Measurements from ENCODE around the gene MME. TPM values are rescaled to one million over a fixed set of nuclear protein-coding genes. Genes with fewer than 3 reads are reported as not detected.

MME gene
- total RNA-seq, 1 donor = 479 TPM

DNA sequence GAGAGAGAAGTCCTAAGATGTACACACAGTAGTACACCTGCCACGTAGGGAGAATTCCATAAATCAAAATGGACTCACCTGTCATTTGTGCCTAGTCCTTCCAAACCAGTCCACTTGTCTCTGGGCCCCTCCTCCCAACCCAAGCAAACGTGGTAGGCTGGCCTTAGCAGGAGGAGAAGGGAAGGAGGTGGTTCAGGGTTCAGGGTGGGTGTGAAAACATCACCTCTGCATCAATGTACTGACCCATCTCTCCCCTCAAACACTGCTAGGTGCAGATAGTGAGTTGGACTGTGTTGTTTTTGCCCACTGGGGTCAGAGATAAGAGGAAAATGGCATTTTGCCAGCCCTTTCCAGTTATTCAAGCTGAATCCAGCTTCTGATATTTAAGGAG lies 99.3 kb downstream of the MME start:
- no peak for DNase-seq (ENCODE audit: low read depth)
- TF ChIP-seq, protein P1, sequence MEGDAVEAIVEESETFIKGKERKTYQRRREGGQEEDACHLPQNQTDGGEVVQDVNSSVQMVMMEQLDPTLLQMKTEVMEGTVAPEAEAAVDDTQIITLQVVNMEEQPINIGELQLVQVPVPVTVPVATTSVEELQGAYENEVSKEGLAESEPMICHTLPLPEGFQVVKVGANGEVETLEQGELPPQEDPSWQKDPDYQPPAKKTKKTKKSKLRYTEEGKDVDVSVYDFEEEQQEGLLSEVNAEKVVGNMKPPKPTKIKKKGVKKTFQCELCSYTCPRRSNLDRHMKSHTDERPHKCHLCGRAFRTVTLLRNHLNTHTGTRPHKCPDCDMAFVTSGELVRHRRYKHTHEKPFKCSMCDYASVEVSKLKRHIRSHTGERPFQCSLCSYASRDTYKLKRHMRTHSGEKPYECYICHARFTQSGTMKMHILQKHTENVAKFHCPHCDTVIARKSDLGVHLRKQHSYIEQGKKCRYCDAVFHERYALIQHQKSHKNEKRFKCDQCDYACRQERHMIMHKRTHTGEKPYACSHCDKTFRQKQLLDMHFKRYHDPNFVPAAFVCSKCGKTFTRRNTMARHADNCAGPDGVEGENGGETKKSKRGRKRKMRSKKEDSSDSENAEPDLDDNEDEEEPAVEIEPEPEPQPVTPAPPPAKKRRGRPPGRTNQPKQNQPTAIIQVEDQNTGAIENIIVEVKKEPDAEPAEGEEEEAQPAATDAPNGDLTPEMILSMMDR (IDR thresholded peaks at IDR 0.05; ENCODE audit: insufficient read depth, low read depth, low read length) = no peak
- no peak overlapping the region for H3K4me3 ChIP-seq (ENCODE audit: low read depth, low read length)

- TF ChIP-seq, protein P1 (IDR thresholded peaks at IDR 0.05; ENCODE audit: insufficient read depth, low read depth, low read length) = no peak
- DNase-seq (ENCODE audit: low read depth) = no peak
- H3K4me3 ChIP-seq (ENCODE audit: low read depth, low read length) = no peak overlapping the region
Measured at GRCh38 chr3:155179966-155180757, 100.0 kb downstream of the MME start.

GRCh38 chr3:155182467-155182866 lies 102.3 kb downstream of the MME start:
- DNase-seq (ENCODE audit: low read depth) = no peak
- TF ChIP-seq, protein P1 (IDR thresholded peaks at IDR 0.05; ENCODE audit: insufficient read depth, low read depth, low read length) = no peak
- no peak overlapping the region for H3K4me3 ChIP-seq (ENCODE audit: low read depth, low read length)

GRCh38 chr3:155184011-155184410 lies 103.9 kb downstream of the MME start:
- DNase-seq (ENCODE audit: low read depth) = no peak

DNA sequence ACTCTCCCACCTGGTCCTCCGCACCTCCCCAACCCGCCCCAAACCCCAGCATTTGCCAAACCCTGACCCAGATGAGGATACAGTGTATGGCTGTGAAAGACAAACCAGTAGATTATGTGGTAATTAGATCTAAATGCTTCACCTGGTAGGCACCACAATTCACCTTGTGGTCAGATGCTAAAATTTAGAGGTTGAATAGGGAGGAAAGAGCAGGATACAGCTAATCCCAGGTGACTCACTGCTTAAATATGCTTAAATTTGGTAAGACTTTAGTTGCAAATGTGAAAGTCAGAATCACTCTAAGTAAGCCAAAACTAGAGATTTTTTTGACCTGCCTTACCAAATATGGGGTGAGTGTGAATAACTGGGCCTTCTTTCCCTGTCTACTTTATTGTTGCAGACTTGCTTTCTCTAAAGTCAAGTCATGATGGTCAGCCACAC lies 105.5 kb downstream of the MME start:
- peak; percentile 74 for DNase-seq (ENCODE audit: low read depth)
- TF ChIP-seq, protein P1 (IDR thresholded peaks at IDR 0.05; ENCODE audit: insufficient read depth, low read depth, low read length) = no peak
- no peak overlapping the region for H3K4me3 ChIP-seq (ENCODE audit: low read depth, low read length)

More at GRCh38 chr3:155184011-155184410, 103.9 kb downstream of the MME start:
- TF ChIP-seq, protein P1 (IDR thresholded peaks at IDR 0.05; ENCODE audit: insufficient read depth, low read depth, low read length) = no peak
- no peak overlapping the region for H3K4me3 ChIP-seq (ENCODE audit: low read depth, low read length)

DNA sequence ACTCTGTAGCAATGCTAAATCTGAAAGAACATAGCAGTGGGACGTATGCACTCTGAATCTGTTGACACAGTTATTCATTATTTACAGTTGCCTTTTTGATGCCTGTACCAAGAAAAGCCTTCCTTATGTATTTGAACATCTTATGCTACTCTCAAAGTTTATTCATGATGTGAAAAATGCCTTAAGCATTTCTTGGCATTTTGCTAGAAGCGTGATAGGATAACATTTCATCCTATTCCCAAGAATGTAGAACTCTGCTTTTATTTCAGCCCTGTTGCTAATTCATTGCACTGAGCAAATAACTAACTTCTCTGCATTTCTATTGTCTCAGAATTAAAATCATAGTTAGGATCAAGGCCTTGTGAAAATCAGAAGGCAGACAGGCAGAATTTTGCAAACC lies 107.9 kb downstream of the MME start:
- no peak for DNase-seq (ENCODE audit: low read depth)
- TF ChIP-seq, protein P1 (IDR thresholded peaks at IDR 0.05; ENCODE audit: insufficient read depth, low read depth, low read length) = no peak
- no peak overlapping the region for H3K4me3 ChIP-seq (ENCODE audit: low read depth, low read length)
